Endodermal cell (in vitro differentiated cells): ENCODE results near the gene RAB26. TPM values are rescaled to one million over a fixed set of nuclear protein-coding genes. Genes with fewer than 3 reads are reported as not detected.

Experiments
- DNase-seq: peaks from one replicate; pipeline ENCODE4 v3.0.0-alpha.2; 2017
- H3K27ac ChIP-seq: 2 replicates; pipeline ENCODE4 v1.5.1; 2013; ENCODE audit warnings: mild to moderate bottlenecking, low read depth, low read length, moderate library complexity
- H3K27me3 ChIP-seq: 2 replicates; pipeline ENCODE4 v1.6.1; 2013; ENCODE audit warnings: mild to moderate bottlenecking, low read length, moderate library complexity; ENCODE audit not compliant: insufficient read depth, control insufficient read depth, poor library complexity, severe bottlenecking
- H3K36me3 ChIP-seq: 2 replicates; pipeline ENCODE4 v1.7.0; 2013; ENCODE audit warnings: mild to moderate bottlenecking, low read length, moderate library complexity; ENCODE audit not compliant: control insufficient read depth, insufficient read depth
- H3K4me1 ChIP-seq: one replicate; pipeline ENCODE4 v1.7.0; 2013; ENCODE audit warnings: low read length; ENCODE audit not compliant: control insufficient read depth, insufficient read depth
- H3K4me3 ChIP-seq: 2 replicates; pipeline ENCODE4 v1.5.1; 2013; ENCODE audit warnings: mild to moderate bottlenecking, low read length, moderate library complexity
- H3K9ac ChIP-seq: 2 replicates; pipeline ENCODE4 v1.6.1; 2013; ENCODE audit warnings: mild to moderate bottlenecking, low read length, moderate library complexity; ENCODE audit not compliant: poor library complexity, severe bottlenecking; ENCODE audit errors: extremely low read depth
- H3K9me3 ChIP-seq: 2 replicates; pipeline ENCODE4 v1.6.1; 2013; ENCODE audit warnings: mild to moderate bottlenecking, low read length, moderate library complexity; ENCODE audit not compliant: control insufficient read depth
- H3K27ac Mint-ChIP-seq: 2 replicates; pipeline ENCODE4 v1.8.0; 2020; ENCODE audit warnings: mixed read lengths
- H3K27me3 Mint-ChIP-seq: 2 replicates; pipeline ENCODE4 v1.8.0; 2021; ENCODE audit warnings: mild to moderate bottlenecking, mixed read lengths; ENCODE audit not compliant: insufficient read depth
- H3K36me3 Mint-ChIP-seq: 2 replicates; pipeline ENCODE4 v1.8.0; 2020; ENCODE audit warnings: low read depth, mixed read lengths
- H3K4me1 Mint-ChIP-seq: 2 replicates; pipeline ENCODE4 v1.8.0; 2020; ENCODE audit warnings: mixed read lengths
- H3K4me3 Mint-ChIP-seq: 2 replicates; pipeline ENCODE4 v1.8.0; 2020; ENCODE audit warnings: mild to moderate bottlenecking, moderate library complexity, mixed read lengths
- H3K9me3 Mint-ChIP-seq: 2 replicates; pipeline ENCODE4 v1.8.0; 2020; ENCODE audit warnings: mild to moderate bottlenecking, mixed read lengths
- WGBS, 2 experiments: methylation state at CpG; one replicate each; pipeline versions ENCODE4 v1.1.5 to v1.1.7; 2013; ENCODE audit warnings: missing lambda C conversion rate in 2 of 2, mixed read lengths in 1 of 2; ENCODE audit not compliant: insufficient coverage in 1 of 2, insufficient read length in 1 of 2; 5-methylcytosine and 5-hydroxymethylcytosine counted together
- total RNA-seq, 2 donors: library from RNA; stranded (reverse); fragmentation: NEBNext Ultra II Directional in 1 of 2; extraction: Animal tissue kit (Norgen Biotek cat#: 25700) in 1 of 2; gene quantifications; 2 replicates in 1 of 2; 3 replicates in 1 of 2; pipeline ENCODE4 v1.2.1, GENCODE V29; 2021
- TF ChIP-seq, protein P1 (sequence below): fragments of 200-600 bp; sonication (generic); conservative IDR thresholded peaks from 2 replicates; pipeline ENCODE4 v1.5.0; 2021; ENCODE audit warnings: antibody characterized with exemption, mild to moderate bottlenecking

RAB26 gene
- total RNA-seq, 2 donors from 2014 or later, result 3.2 to 4.9 TPM

DNA sequence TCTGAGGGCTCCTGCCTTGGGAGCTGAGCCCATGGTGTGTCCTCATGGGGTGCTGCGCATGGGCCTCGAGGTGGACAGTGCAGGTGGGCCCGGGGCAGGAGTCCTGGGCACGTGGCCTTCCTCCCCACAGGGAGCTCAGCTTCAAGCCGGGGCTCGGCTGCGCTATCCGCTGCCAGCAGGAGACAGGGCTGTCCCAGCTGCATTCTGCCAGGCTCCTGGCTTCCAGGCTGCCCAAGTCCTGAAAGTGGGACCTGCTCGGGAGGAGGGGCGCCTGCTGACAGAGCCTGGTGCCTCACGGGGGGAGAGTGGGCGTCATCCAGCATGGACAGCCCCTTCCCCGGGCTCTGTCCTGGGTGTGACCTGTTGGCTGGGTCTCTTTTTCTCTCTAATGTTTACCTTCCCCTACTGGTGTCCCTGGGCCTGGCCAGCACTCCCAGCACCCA is 14.3 kb downstream of the RAB26 start:
- peaks cover 10% of the 10 kb centered on the region for H3K4me1 Mint-ChIP-seq
- no peaks in the 10 kb centered on the region for H3K27me3 ChIP-seq
- H3K9ac ChIP-seq, result no peak overlapping the region
- H3K4me3 ChIP-seq, result no peak overlapping the region
- H3K9me3 ChIP-seq, result no peaks in the 10 kb centered on the region
- TF ChIP-seq, protein P1, sequence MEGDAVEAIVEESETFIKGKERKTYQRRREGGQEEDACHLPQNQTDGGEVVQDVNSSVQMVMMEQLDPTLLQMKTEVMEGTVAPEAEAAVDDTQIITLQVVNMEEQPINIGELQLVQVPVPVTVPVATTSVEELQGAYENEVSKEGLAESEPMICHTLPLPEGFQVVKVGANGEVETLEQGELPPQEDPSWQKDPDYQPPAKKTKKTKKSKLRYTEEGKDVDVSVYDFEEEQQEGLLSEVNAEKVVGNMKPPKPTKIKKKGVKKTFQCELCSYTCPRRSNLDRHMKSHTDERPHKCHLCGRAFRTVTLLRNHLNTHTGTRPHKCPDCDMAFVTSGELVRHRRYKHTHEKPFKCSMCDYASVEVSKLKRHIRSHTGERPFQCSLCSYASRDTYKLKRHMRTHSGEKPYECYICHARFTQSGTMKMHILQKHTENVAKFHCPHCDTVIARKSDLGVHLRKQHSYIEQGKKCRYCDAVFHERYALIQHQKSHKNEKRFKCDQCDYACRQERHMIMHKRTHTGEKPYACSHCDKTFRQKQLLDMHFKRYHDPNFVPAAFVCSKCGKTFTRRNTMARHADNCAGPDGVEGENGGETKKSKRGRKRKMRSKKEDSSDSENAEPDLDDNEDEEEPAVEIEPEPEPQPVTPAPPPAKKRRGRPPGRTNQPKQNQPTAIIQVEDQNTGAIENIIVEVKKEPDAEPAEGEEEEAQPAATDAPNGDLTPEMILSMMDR, result no peak
- H3K27ac ChIP-seq, result no peak overlapping the region
- no peaks in the 10 kb centered on the region for H3K27me3 Mint-ChIP-seq
- no peak overlapping the region for H3K27ac Mint-ChIP-seq
- H3K36me3 ChIP-seq, result no peaks in the 10 kb centered on the region
- H3K9me3 Mint-ChIP-seq, result no peaks in the 10 kb centered on the region
- 94 to 98% methylated on average over 12 to 13 of the region's 13 CpGs for WGBS, 2 experiments
- H3K4me3 Mint-ChIP-seq, result no peak overlapping the region
- peaks cover 12% of the 10 kb centered on the region for H3K36me3 Mint-ChIP-seq
- peaks cover 5% of the 10 kb centered on the region for H3K4me1 ChIP-seq
- no peak for DNase-seq

DNA sequence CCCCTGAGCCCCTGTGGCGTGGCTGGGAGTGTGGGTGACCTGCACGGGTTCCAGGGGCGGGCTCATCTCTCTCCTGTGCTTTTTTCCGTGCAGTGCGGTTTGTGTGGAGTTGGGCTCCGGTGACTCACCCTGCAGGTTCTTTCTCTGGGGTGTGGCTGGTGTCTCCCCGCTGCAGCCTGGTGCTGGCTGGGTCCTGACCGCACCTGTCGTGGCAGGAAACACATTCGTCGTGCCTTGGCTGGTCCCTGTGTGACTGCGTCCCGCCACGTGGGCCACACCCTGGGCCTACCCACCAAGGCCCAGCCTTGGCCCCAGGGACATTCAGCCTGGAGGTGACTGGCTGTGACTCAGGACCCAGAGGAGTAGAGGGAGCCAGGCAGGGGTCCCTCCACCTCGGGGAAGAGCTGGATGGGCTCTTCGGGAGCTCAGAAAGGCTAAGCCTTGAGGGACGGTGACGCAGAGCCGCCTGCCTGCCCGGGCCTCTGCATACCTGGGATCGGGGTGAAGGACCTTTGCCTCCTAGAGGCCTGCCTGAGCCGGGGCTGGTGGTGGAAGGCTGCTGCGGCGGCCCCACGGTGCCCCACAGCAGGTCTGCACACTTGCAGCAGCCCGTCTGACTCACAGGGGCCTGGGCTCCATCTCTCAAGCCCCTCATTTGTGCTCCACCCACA is 14.9 kb downstream of the RAB26 start:
- peaks cover 5% of the 10 kb centered on the region for H3K4me1 Mint-ChIP-seq
- H3K4me1 ChIP-seq, result no peaks in the 10 kb centered on the region
- no peak for DNase-seq
- peaks cover 18% of the 10 kb centered on the region for H3K36me3 Mint-ChIP-seq
- H3K27me3 ChIP-seq, result no peaks in the 10 kb centered on the region
- H3K4me3 Mint-ChIP-seq, result no peak overlapping the region
- no peaks in the 10 kb centered on the region for H3K27me3 Mint-ChIP-seq
- no peak overlapping the region for H3K4me3 ChIP-seq
- TF ChIP-seq, protein P1, result no peak
- H3K27ac ChIP-seq, result no peak overlapping the region
- no peaks in the 10 kb centered on the region for H3K9me3 ChIP-seq
- 85 to 97% methylated on average over 12 to 26 of the region's 26 CpGs for WGBS, 2 experiments
- H3K36me3 ChIP-seq, result no peaks in the 10 kb centered on the region
- no peaks in the 10 kb centered on the region for H3K9me3 Mint-ChIP-seq
- no peak overlapping the region for H3K27ac Mint-ChIP-seq
- no peak overlapping the region for H3K9ac ChIP-seq

DNA sequence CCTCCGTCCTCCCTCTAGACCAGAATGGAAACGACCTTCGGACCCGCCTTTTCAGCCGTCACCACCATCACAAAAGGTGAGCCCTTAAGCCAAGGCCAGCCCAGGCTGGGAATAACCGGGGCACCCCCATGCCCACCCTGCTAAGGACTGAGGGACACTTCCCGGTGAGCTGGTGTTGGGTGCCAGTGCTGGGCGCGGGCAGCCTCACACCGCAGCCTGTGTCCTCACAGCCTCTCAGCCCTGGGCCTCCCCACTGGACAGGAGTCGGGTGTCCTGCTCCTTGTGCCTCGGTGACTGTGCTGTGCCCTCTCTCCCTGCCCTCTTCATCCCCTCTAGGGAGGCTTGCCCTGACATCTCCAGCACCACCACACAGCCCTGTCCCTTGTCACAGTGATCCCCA is 17.4 kb downstream of the RAB26 start:
- DNase-seq, result no peak
- Histone ChIP-seq H3K27me3 (no peaks in the 10 kb centered on the region), H3K36me3 (peaks cover 10% of the 10 kb centered on the region), H3K4me3 (no peak overlapping the region), H3K9ac (no peak overlapping the region), H3K27ac (no peak overlapping the region), H3K4me1 (no peaks in the 10 kb centered on the region), H3K9me3 (no peaks in the 10 kb centered on the region)
- TF ChIP-seq, protein P1, result no peak
- Mint-ChIP-seq H3K4me1 (no peaks in the 10 kb centered on the region), H3K27ac (peak overlapping the region; percentile 58), H3K27me3 (no peaks in the 10 kb centered on the region), H3K9me3 (no peaks in the 10 kb centered on the region), H3K36me3 (peaks cover 20% of the 10 kb centered on the region), H3K4me3 (no peak overlapping the region)
- 93 to 98% methylated on average over 5 to 12 of the region's 12 CpGs for WGBS, 2 experiments
